GM15510 (cell line): Measurements from ENCODE around the gene RUFY3.

Source experiments
- POLR2A ChIP-seq: IDR thresholded peaks from 3 replicates; pipeline ENCODE4 v1.6.1; 2011; ENCODE audit warnings: borderline replicate concordance; ENCODE audit not compliant: insufficient read length; ENCODE audit errors: extremely low read depth

Gene RUFY3

DNA sequence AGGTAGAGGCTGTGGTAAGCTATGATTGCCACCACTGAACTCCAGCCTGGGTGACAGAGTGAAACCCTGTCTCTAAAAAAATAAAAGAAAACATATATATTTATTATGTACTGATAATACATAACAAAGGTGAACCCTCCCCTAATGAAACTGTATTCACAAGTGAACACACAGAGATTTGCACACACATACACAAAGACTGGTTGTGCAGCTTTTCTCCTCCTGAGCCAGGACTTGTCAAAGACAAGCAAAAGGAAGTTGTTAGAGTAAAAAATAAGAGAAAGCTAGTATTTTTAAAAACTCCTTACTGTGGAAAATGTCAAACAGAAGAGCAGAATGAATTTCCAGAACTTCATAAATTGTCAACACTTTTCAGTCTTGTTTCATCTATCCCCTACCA is 119.4 kb downstream of the RUFY3 start:
- TF ChIP-seq POLR2A, result no peak

DNA sequence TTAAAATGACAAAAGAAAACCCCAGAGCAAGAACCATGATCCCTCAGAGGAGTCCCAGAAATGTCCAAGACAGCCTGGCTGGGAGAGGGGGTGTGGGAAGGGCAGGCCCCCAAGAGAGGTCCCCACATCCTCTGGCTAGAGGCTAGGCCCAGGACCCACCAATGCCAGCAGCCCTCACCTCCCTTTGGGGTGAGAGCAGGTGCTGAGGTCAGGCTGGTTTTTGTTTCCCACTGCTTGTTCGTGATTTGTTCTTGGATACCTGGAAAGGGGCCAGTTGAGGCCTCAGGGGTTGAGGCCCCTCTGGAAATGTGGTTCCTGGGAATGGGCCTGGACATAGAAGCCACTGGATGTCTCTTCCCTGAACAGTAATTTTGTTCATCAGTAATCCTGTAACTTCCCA is 120.2 kb downstream of the RUFY3 start:
- no peak for TF ChIP-seq POLR2A

DNA sequence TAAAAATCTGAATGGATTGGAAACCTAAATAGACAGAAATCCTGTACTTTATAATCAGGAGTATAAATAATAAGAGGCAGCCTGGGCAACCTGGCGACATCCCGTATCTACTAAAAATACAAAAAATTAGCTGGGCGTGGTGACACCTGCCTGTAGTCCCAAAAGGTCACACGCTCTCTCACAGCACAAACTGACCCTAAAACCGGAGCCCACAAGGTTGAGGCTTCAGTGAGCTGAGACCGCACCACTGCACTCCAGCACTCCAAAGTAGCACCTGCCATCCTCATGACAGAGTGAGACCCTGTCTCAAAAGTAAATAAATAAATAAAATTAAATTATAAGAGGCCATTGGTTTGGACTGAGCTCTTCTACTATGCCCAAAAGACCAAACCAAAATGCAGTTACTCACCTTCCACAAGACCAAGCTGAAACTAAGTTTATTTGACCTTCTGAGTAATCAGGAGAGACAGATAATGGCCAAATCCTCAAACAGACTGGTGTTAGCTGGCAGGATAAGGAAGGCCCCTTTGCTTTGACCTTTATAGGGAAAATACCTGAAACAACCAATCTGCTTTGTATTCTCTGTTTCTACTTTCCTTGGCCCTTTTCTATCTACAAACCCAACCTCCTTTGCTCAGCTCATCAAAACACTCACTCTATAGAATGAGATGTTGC is 121.1 kb downstream of the RUFY3 start:
- no peak for TF ChIP-seq POLR2A

DNA sequence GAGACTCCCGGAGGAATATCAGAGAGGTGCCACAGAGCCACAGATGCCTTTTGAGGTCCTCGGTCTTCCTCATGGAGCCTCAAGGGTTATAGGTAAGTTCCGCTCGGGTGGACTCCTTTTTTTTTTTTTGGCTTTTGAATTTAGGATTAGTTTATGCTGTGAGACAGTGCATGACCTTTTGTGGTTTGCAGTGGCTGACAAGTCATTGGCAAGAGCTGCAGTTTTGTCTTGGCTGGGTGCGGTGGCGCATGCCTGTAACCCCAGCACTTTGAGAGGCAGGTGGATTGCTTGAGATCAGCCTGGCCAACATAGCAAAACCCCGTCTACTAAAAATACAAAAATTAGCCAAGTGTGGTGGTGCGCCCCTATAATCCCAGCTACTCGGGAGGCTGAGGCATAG is 122.4 kb downstream of the RUFY3 start:
- TF ChIP-seq POLR2A, result no peak

DNA sequence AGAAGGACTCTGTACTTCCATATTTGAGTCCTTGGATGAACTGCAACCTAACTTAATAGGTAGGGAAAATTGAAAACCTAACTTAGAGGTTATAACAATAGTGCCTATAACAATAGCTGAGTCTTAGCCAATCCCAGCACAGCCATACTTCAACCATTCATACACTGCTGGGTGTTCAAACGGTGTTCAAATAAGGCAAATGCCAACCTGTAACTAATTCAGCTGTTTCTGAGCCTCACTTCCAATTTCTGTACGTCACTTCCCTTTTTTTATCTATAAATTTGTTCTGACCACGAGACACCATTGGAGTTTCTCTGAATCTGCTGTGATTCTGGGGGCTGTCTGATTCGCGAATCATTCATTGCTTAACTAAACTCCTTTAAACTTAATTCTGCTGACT is 127.5 kb downstream of the RUFY3 start:
- no peak for TF ChIP-seq POLR2A

DNA sequence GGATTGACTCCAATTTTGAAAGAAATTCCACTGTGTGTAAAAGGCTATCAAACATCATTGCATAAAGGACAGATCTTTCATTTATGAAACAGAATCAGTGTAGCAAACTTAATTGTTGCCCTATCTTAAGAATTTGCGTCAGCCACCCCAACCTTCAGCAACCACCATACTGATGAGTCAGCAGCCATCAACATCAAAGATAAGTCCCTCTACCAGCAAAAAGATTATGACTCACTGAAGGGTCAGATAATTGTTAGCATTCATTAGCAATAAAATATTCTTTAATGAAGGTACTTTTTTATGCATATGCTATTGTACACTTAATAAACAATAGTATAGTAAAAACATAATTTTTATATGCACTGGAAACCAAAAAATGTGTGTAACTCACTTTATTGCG is 133.7 kb downstream of the RUFY3 start:
- no peak for TF ChIP-seq POLR2A
